Esophagus squamous epithelium (tissue), 4 donors: ENCODE measurements around the gene CDK6.

Experiments used
- POLR2A ChIP-seq, 4 donors: fragments of 450-650 bp; IDR thresholded peaks; one replicate each; pipeline ENCODE4 v1.6.1; 2017; ENCODE audit warnings: antibody characterized with exemption in 4 of 4, mild to moderate bottlenecking in 4 of 4, moderate library complexity in 3 of 4
- TF ChIP-seq, protein P1 (sequence below), 6 experiments: fragments of 450-650 bp in 4 of 6; fragments of 200-600 bp in 2 of 6; sonication (generic) in 2 of 6; IDR thresholded peaks; one replicate each; pipeline ENCODE4 v1.5.1; 2016 to 2019; ENCODE audit warnings: antibody characterized with exemption in 6 of 6, mild to moderate bottlenecking in 4 of 6, moderate library complexity in 4 of 6

DNA sequence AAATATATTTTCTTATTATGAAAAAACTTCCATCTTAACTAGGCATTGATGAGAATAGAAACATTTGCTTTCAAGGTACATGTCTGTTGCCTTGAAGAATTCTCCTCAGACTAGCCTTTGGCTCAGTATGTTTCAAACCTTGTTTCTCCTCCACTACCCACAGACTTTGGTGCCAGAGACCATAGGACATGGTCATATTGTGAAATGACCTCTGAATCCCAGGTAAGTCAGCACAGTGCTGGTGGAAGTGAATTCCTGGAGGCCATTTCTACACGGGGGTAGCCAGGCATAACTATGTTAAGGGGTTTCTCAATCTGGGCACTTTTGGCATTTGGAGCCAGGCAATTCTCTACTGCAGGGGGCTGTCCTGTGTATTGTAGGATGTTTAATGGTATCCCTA lies 133.8 kb downstream of the CDK6 start:
- TF ChIP-seq, protein P1, sequence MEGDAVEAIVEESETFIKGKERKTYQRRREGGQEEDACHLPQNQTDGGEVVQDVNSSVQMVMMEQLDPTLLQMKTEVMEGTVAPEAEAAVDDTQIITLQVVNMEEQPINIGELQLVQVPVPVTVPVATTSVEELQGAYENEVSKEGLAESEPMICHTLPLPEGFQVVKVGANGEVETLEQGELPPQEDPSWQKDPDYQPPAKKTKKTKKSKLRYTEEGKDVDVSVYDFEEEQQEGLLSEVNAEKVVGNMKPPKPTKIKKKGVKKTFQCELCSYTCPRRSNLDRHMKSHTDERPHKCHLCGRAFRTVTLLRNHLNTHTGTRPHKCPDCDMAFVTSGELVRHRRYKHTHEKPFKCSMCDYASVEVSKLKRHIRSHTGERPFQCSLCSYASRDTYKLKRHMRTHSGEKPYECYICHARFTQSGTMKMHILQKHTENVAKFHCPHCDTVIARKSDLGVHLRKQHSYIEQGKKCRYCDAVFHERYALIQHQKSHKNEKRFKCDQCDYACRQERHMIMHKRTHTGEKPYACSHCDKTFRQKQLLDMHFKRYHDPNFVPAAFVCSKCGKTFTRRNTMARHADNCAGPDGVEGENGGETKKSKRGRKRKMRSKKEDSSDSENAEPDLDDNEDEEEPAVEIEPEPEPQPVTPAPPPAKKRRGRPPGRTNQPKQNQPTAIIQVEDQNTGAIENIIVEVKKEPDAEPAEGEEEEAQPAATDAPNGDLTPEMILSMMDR (IDR thresholded peaks at IDR 0.05): no peak
- no peak for TF ChIP-seq POLR2A (IDR thresholded peaks at IDR 0.05)
